ENCODE results near the gene HSFX3. TPM values are rescaled to one million over a fixed set of nuclear protein-coding genes. Genes with fewer than 3 reads are reported as not detected.

Gene HSFX3
- total RNA-seq, 1 experiment from 2014 or later, result 0.96 TPM

DNA sequence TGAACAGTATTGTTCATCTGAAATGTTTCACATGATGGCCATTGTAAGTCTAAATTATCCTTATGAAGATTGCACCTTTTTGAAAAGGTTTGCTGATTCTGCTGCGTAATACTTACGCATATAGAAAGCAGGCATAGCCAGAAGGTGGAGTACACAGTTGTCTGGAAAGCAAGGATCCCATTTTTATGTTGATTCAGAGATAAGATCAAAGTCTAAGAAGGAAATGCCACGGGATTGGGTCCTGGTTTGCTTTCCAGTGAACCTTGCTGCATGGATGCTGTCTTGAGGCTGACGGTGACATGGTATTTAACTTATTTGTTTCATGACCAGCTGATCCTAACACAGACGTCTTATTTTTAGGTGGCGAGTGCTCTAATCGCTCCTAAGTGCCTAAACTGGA is 22.0 kb upstream of the HSFX3 start:
- ChIA-PET CTCF (no interaction called here), POLR2A (no interaction called here), RAD21 (ENCODE audit: low non-redundant PET in 1 of 2, low total read pairs in 2 of 2, uncharacterized antibody in 2 of 2, unreplicated experiment in 2 of 2) (no interaction called here)
- intact Hi-C loops (cut with micrococcal nuclease), result no loop called here
- H2AFZ ChIP-seq (ENCODE audit: low read depth, low read length, poor library complexity, severe bottlenecking), result no peak overlapping the region
- no peaks in the 10 kb centered on the region for H3K9me3 ChIP-seq (ENCODE audit: control insufficient read depth in 1 of 2, insufficient read depth in 1 of 2, low read depth in 1 of 2, low read length in 2 of 2)
- H3K79me2 ChIP-seq (ENCODE audit: insufficient read depth, low read length), result no peaks in the 10 kb centered on the region
- no peaks in the 10 kb centered on the region for H3K4me1 ChIP-seq (ENCODE audit: control insufficient read depth in 1 of 2, insufficient read depth in 2 of 2, low read length in 2 of 2)
- TF ChIP-seq SIN3A (IDR thresholded peaks at IDR 0.05; ENCODE audit: low read depth) (no peak), POLR2AphosphoS5 (IDR thresholded peaks at IDR 0.05; ENCODE audit: low read depth, low read length) (no peak), CEBPB (IDR thresholded peaks at IDR 0.05; ENCODE audit: low read depth) (no peak), EGR1 (IDR thresholded peaks at IDR 0.05; ENCODE audit: low read depth) (no peak), YY1 (IDR thresholded peaks at IDR 0.05; ENCODE audit: extremely low read depth, insufficient replicate concordance, low read depth, low read length) (no peak), SRF (IDR thresholded peaks at IDR 0.05; ENCODE audit: low read depth) (no peak), CBX3 (IDR thresholded peaks at IDR 0.05; ENCODE audit: low read depth) (no peak), ZFX (IDR thresholded peaks at IDR 0.05) (no peak), EZH2phosphoT487 (IDR thresholded peaks at IDR 0.05; ENCODE audit: borderline replicate concordance) (no peak), RAD21 (IDR thresholded peaks at IDR 0.05; ENCODE audit: low read depth) (no peak), SP1 (IDR thresholded peaks at IDR 0.05; ENCODE audit: low read depth) (no peak), FOSL1 (IDR thresholded peaks at IDR 0.05; ENCODE audit: low read depth) (no peak), EZH2 (IDR thresholded peaks at IDR 0.05) (no peak), JUND (IDR thresholded peaks at IDR 0.05) (no peak), POLR2A (IDR thresholded peaks at IDR 0.05; ENCODE audit: borderline replicate concordance, extremely low read depth, insufficient read depth, insufficient read length) (no peak), TCF7L2 (IDR thresholded peaks at IDR 0.05; ENCODE audit: borderline replicate concordance, extremely low read depth, insufficient read depth, insufficient read length) (no peak)
- TF ChIP-seq, protein P1, sequence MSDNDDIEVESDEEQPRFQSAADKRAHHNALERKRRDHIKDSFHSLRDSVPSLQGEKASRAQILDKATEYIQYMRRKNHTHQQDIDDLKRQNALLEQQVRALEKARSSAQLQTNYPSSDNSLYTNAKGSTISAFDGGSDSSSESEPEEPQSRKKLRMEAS (IDR thresholded peaks at IDR 0.05), result no peak
- TF ChIP-seq, protein P2, sequence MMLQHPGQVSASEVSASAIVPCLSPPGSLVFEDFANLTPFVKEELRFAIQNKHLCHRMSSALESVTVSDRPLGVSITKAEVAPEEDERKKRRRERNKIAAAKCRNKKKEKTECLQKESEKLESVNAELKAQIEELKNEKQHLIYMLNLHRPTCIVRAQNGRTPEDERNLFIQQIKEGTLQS (IDR thresholded peaks at IDR 0.05), result no peak
- TF ChIP-seq, protein P3, sequence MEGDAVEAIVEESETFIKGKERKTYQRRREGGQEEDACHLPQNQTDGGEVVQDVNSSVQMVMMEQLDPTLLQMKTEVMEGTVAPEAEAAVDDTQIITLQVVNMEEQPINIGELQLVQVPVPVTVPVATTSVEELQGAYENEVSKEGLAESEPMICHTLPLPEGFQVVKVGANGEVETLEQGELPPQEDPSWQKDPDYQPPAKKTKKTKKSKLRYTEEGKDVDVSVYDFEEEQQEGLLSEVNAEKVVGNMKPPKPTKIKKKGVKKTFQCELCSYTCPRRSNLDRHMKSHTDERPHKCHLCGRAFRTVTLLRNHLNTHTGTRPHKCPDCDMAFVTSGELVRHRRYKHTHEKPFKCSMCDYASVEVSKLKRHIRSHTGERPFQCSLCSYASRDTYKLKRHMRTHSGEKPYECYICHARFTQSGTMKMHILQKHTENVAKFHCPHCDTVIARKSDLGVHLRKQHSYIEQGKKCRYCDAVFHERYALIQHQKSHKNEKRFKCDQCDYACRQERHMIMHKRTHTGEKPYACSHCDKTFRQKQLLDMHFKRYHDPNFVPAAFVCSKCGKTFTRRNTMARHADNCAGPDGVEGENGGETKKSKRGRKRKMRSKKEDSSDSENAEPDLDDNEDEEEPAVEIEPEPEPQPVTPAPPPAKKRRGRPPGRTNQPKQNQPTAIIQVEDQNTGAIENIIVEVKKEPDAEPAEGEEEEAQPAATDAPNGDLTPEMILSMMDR (IDR thresholded peaks at IDR 0.05 in 2 of 3, conservative IDR thresholded peaks at IDR 0.05 in 1 of 3; ENCODE audit: borderline replicate concordance in 1 of 3, insufficient read depth in 1 of 3, low read depth in 2 of 3, low read length in 2 of 3), result no peak
- TF ChIP-seq, protein P4, sequence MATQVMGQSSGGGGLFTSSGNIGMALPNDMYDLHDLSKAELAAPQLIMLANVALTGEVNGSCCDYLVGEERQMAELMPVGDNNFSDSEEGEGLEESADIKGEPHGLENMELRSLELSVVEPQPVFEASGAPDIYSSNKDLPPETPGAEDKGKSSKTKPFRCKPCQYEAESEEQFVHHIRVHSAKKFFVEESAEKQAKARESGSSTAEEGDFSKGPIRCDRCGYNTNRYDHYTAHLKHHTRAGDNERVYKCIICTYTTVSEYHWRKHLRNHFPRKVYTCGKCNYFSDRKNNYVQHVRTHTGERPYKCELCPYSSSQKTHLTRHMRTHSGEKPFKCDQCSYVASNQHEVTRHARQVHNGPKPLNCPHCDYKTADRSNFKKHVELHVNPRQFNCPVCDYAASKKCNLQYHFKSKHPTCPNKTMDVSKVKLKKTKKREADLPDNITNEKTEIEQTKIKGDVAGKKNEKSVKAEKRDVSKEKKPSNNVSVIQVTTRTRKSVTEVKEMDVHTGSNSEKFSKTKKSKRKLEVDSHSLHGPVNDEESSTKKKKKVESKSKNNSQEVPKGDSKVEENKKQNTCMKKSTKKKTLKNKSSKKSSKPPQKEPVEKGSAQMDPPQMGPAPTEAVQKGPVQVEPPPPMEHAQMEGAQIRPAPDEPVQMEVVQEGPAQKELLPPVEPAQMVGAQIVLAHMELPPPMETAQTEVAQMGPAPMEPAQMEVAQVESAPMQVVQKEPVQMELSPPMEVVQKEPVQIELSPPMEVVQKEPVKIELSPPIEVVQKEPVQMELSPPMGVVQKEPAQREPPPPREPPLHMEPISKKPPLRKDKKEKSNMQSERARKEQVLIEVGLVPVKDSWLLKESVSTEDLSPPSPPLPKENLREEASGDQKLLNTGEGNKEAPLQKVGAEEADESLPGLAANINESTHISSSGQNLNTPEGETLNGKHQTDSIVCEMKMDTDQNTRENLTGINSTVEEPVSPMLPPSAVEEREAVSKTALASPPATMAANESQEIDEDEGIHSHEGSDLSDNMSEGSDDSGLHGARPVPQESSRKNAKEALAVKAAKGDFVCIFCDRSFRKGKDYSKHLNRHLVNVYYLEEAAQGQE (IDR thresholded peaks at IDR 0.05; ENCODE audit: low read depth), result no peak
- no peaks in the 10 kb centered on the region for H3K9me2 ChIP-seq (ENCODE audit: insufficient read depth)
- DNase-seq (ENCODE audit: low read depth, low spot score) (no peak), ATAC-seq (no peak)
- H3K27ac ChIP-seq (ENCODE audit: low read depth, low read length), result no peak overlapping the region
- no peak overlapping the region for H3K4me2 ChIP-seq (ENCODE audit: low read length)
- H3K9ac ChIP-seq (ENCODE audit: low read length), result no peak overlapping the region
- no peaks in the 10 kb centered on the region for H3K27me3 ChIP-seq (ENCODE audit: insufficient read depth, low read length)
- H3K4me3 ChIP-seq (replicated peaks in 1 of 2; ENCODE audit: low read depth in 1 of 2, low read length in 2 of 2), result no peak overlapping the region
- no peaks in the 10 kb centered on the region for H3K36me3 ChIP-seq (ENCODE audit: control insufficient read depth in 1 of 2, insufficient read depth in 2 of 2, low read length in 2 of 2)
- no TSS peak for BruUV-seq (replicated peaks)
- H4K20me1 ChIP-seq (ENCODE audit: insufficient read depth), result no peaks in the 10 kb centered on the region

Data from HCT116 (cell line).